Measurements from ENCODE around the gene BIN2.
"Not testable (repeated sequence)": the region's sequence is repeated elsewhere in the genome, so short reads cannot be mapped to it uniquely, and the experiment has no call there.

BIN2 gene

GRCh38 chr12:51300768-51301167, 23.2 kb downstream of the BIN2 start:
- H3K27ac Mint-ChIP-seq, H3K9me3 Mint-ChIP-seq, H3K4me3 Mint-ChIP-seq, H3K4me1 Mint-ChIP-seq, H3K27me3 Mint-ChIP-seq, ATAC-seq: not testable (repeated sequence)
- peaks cover 38% of the 10 kb centered on the region for H3K36me3 Mint-ChIP-seq

- peaks cover 20% of the 10 kb centered on the region for H3K36me3 Mint-ChIP-seq
- no peaks in the 10 kb centered on the region for H3K9me3 Mint-ChIP-seq
- H3K27me3 Mint-ChIP-seq = no peaks in the 10 kb centered on the region
- no peak for ATAC-seq
- no peak overlapping the region for H3K27ac Mint-ChIP-seq
- peaks cover 23% of the 10 kb centered on the region for H3K4me1 Mint-ChIP-seq
- no peak overlapping the region for H3K4me3 Mint-ChIP-seq
These were observed 28.3 kb downstream of the BIN2 start for GRCh38 chr12:51295651-51296050.

GRCh38 chr12:51294097-51294496, 29.9 kb downstream of the BIN2 start:
- ATAC-seq, H3K9me3 Mint-ChIP-seq, H3K27me3 Mint-ChIP-seq, H3K27ac Mint-ChIP-seq, H3K4me3 Mint-ChIP-seq: not testable (repeated sequence)
- peaks cover 18% of the 10 kb centered on the region for H3K36me3 Mint-ChIP-seq
- peaks cover 23% of the 10 kb centered on the region for H3K4me1 Mint-ChIP-seq

GRCh38 chr12:51293696-51294095, 30.3 kb downstream of the BIN2 start:
- H3K9me3 Mint-ChIP-seq = no peaks in the 10 kb centered on the region
- no peak overlapping the region for H3K27ac Mint-ChIP-seq
- ATAC-seq = no peak
- H3K36me3 Mint-ChIP-seq = peaks cover 20% of the 10 kb centered on the region
- H3K4me3 Mint-ChIP-seq = no peak overlapping the region
- H3K4me1 Mint-ChIP-seq = peaks cover 23% of the 10 kb centered on the region
- H3K27me3 Mint-ChIP-seq = no peaks in the 10 kb centered on the region

- Mint-ChIP-seq H3K36me3 (peaks cover 22% of the 10 kb centered on the region), H3K4me3 (peak overlapping the region; percentile 50), H3K4me1 (peaks cover 23% of the 10 kb centered on the region), H3K27ac (peak overlapping the region; percentile 81)
- H3K9me3 Mint-ChIP-seq, H3K27me3 Mint-ChIP-seq: not testable (repeated sequence)
- ATAC-seq = peak; percentile 84
These were observed 32.1 kb downstream of the BIN2 start for GRCh38 chr12:51291603-51292513.

GRCh38 chr12:51285843-51286242, 38.1 kb downstream of the BIN2 start:
- no peak for ATAC-seq
- no peak overlapping the region for H3K27ac Mint-ChIP-seq
- no peak overlapping the region for H3K4me3 Mint-ChIP-seq
- H3K4me1 Mint-ChIP-seq = no peaks in the 10 kb centered on the region
- no peaks in the 10 kb centered on the region for H3K27me3 Mint-ChIP-seq
- peaks cover 17% of the 10 kb centered on the region for H3K36me3 Mint-ChIP-seq
- H3K9me3 Mint-ChIP-seq = no peaks in the 10 kb centered on the region

GRCh38 chr12:51281202-51281924, 42.6 kb downstream of the BIN2 start:
- Mint-ChIP-seq H3K27me3 (no peaks in the 10 kb centered on the region), H3K27ac (no peak overlapping the region)

GRCh38 chr12:51275088-51275487, 48.9 kb downstream of the BIN2 start:
- Mint-ChIP-seq H3K4me3 (no peak overlapping the region), H3K9me3 (no peaks in the 10 kb centered on the region), H3K27ac (no peak overlapping the region), H3K36me3 (no peaks in the 10 kb centered on the region), H3K27me3 (no peaks in the 10 kb centered on the region), H3K4me1 (peaks cover 19% of the 10 kb centered on the region)
- ATAC-seq = no peak

More at GRCh38 chr12:51281202-51281924, 42.6 kb downstream of the BIN2 start:
- Mint-ChIP-seq H3K4me3 (no peak overlapping the region), H3K4me1 (peaks cover 11% of the 10 kb centered on the region), H3K36me3 (peaks cover 6% of the 10 kb centered on the region), H3K9me3 (no peaks in the 10 kb centered on the region)
- no peak for ATAC-seq

- peaks cover 24% of the 10 kb centered on the region for H3K4me1 Mint-ChIP-seq
- not testable (repeated sequence) for H3K27me3 Mint-ChIP-seq, ATAC-seq, H3K4me3 Mint-ChIP-seq, H3K9me3 Mint-ChIP-seq, H3K27ac Mint-ChIP-seq, H3K36me3 Mint-ChIP-seq
These were observed 51.2 kb downstream of the BIN2 start for GRCh38 chr12:51272810-51273209.

GRCh38 chr12:51270951-51271518, 52.9 kb downstream of the BIN2 start:
- Mint-ChIP-seq H3K27me3 (no peaks in the 10 kb centered on the region), H3K36me3 (no peaks in the 10 kb centered on the region), H3K4me1 (peaks cover 24% of the 10 kb centered on the region), H3K27ac (peak overlapping the region; percentile 79), H3K4me3 (peak overlapping the region; percentile 90), H3K9me3 (no peaks in the 10 kb centered on the region)
- peak; percentile 2 for ATAC-seq

GRCh38 chr12:51270067-51270950, 53.7 kb downstream of the BIN2 start, which contains the start of gene SMAGP:
Gene SMAGP, minus strand, starts transcription at chr12:51270415. Its CDS starts 1,137 bp downstream, at chr12:51269278.
- peak; percentile 89 for ATAC-seq
- peak within 1 kb of the TSS; percentile 90 for H3K4me3 Mint-ChIP-seq
- peak within 1 kb of the TSS; percentile 79 for H3K27ac Mint-ChIP-seq
- H3K4me1 Mint-ChIP-seq = peaks cover 30% of the 10 kb centered on the region
- H3K9me3 Mint-ChIP-seq = peaks cover 3% of the 10 kb centered on the region
- H3K27me3 Mint-ChIP-seq = no peaks in the 10 kb centered on the region
- H3K36me3 Mint-ChIP-seq = peaks cover 5% of the 10 kb centered on the region

- H3K27me3 Mint-ChIP-seq = no peaks in the 10 kb centered on the region
- peak overlapping the region; percentile 78 for H3K4me3 Mint-ChIP-seq
- H3K9me3 Mint-ChIP-seq = peaks cover 3% of the 10 kb centered on the region
- peaks cover 6% of the 10 kb centered on the region for H3K36me3 Mint-ChIP-seq
- peak; percentile 76 for ATAC-seq
- H3K4me1 Mint-ChIP-seq = peaks cover 37% of the 10 kb centered on the region
- H3K27ac Mint-ChIP-seq = peak overlapping the region; percentile 76
These were observed 54.6 kb downstream of the BIN2 start for GRCh38 chr12:51269174-51270066.

GRCh38 chr12:51265024-51265423, 59.0 kb downstream of the BIN2 start:
- peaks cover 3% of the 10 kb centered on the region for H3K9me3 Mint-ChIP-seq
- H3K36me3 Mint-ChIP-seq = peaks cover 6% of the 10 kb centered on the region
- peaks cover 30% of the 10 kb centered on the region for H3K4me1 Mint-ChIP-seq
- peak; percentile 43 for ATAC-seq
- H3K27ac Mint-ChIP-seq = no peak overlapping the region
- no peak overlapping the region for H3K4me3 Mint-ChIP-seq
- no peaks in the 10 kb centered on the region for H3K27me3 Mint-ChIP-seq

- Mint-ChIP-seq H3K27me3 (no peaks in the 10 kb centered on the region), H3K4me3 (no peak overlapping the region), H3K27ac (no peak overlapping the region), H3K9me3 (peaks cover 3% of the 10 kb centered on the region), H3K36me3 (peaks cover 6% of the 10 kb centered on the region), H3K4me1 (peaks cover 27% of the 10 kb centered on the region)
- ATAC-seq = no peak
These were observed 59.7 kb downstream of the BIN2 start for GRCh38 chr12:51264297-51264696.

Measured in stimulated activated memory B cell treated with anti-CD40 and anti-IgM and Interleukin-4, amounts not matched to agents 10 μg/mL and 1 μg/mL and 100 μg/mL, for 72 hours (primary cell).